HEK293T (cell line): ENCODE measurements around the gene U2AF2.

Experiments
- ARNT ChIP-seq: fragments of 450-650 bp; IDR thresholded peaks from 2 replicates; pipeline ENCODE4 v1.6.1; 2017; ENCODE audit warnings: mild to moderate bottlenecking
- BHLHE40 ChIP-seq: fragments of 450-650 bp; IDR thresholded peaks from 2 replicates; pipeline ENCODE4 v1.6.1; 2016; ENCODE audit warnings: mild to moderate bottlenecking, moderate library complexity, borderline replicate concordance
- FOXA1 ChIP-seq: fragments of 450-650 bp; IDR thresholded peaks from 2 replicates; pipeline ENCODE4 v1.6.1; 2016; ENCODE audit warnings: mild to moderate bottlenecking
- FOXM1 ChIP-seq: fragments of 450-650 bp; IDR thresholded peaks from 2 replicates; pipeline ENCODE4 v1.6.1; 2017; ENCODE audit warnings: mild to moderate bottlenecking, borderline replicate concordance
- HDGF ChIP-seq: fragments of 450-650 bp; IDR thresholded peaks from 2 replicates; pipeline ENCODE4 v1.6.1; 2017; ENCODE audit warnings: antibody characterized with exemption, borderline replicate concordance
- NFRKB ChIP-seq: fragments of 450-650 bp; IDR thresholded peaks from 2 replicates; pipeline ENCODE4 v1.6.1; 2016; ENCODE audit warnings: mild to moderate bottlenecking, moderate library complexity
- SP1 ChIP-seq: fragments of 450-650 bp; IDR thresholded peaks from 2 replicates; pipeline ENCODE4 v1.6.1; 2017
- TARDBP ChIP-seq: fragments of 450-650 bp; IDR thresholded peaks from 2 replicates; pipeline ENCODE4 v1.6.1; 2016

- TF ChIP-seq TARDBP: no peak
- TF ChIP-seq ARNT: no peak
- TF ChIP-seq HDGF: no peak
- no peak for TF ChIP-seq BHLHE40
- no peak for TF ChIP-seq SP1
- no peak for TF ChIP-seq FOXA1
- no peak for TF ChIP-seq NFRKB
- no peak for TF ChIP-seq FOXM1
Observed at GRCh38 chr19:55674459-55674840, 19.6 kb downstream of the U2AF2 start.
